KOPT-K1 (cell line): ENCODE results near the gene PROK1.
"Not testable (repeated sequence)": the region's sequence is repeated elsewhere in the genome, so short reads cannot be mapped to it uniquely, and the experiment has no call there.

Experiments used
- H3K27ac ChIP-seq: fragments of 200-600 bp; sonication (generic); 2 replicates; pipeline ENCODE4 v1.5.1; 2016; ENCODE audit warnings: antibody characterized with exemption, mild to moderate bottlenecking, low read depth, low read length; ENCODE audit not compliant: poor library complexity, severe bottlenecking
- H3K36me3 ChIP-seq: fragments of 200-600 bp; sonication (generic); 2 replicates; pipeline ENCODE4 v1.5.1; 2017; ENCODE audit warnings: antibody characterized with exemption, mild to moderate bottlenecking, low read length, moderate library complexity; ENCODE audit not compliant: insufficient read depth
- H3K9me3 ChIP-seq: fragments of 200-600 bp; sonication (generic); 2 replicates; pipeline ENCODE4 v1.5.1; 2017; ENCODE audit warnings: antibody characterized with exemption, low read length, mild to moderate bottlenecking; ENCODE audit not compliant: insufficient read depth, poor library complexity, severe bottlenecking

The PROK1 gene

GRCh38 chr1:110425612-110426152, 25.3 kb upstream of the PROK1 start:
- H3K36me3 ChIP-seq = no peaks in the 10 kb centered on the region
- H3K9me3 ChIP-seq = peaks cover 9% of the 10 kb centered on the region
- H3K27ac ChIP-seq = no peak overlapping the region

- no peaks in the 10 kb centered on the region for H3K36me3 ChIP-seq
- no peaks in the 10 kb centered on the region for H3K9me3 ChIP-seq
- no peak overlapping the region for H3K27ac ChIP-seq
These were observed 24.1 kb upstream of the PROK1 start for GRCh38 chr1:110426854-110427253.

- H3K9me3 ChIP-seq = no peaks in the 10 kb centered on the region
- no peak overlapping the region for H3K27ac ChIP-seq
- H3K36me3 ChIP-seq = no peaks in the 10 kb centered on the region
These were observed 22.0 kb upstream of the PROK1 start for GRCh38 chr1:110428946-110429345.

DNA sequence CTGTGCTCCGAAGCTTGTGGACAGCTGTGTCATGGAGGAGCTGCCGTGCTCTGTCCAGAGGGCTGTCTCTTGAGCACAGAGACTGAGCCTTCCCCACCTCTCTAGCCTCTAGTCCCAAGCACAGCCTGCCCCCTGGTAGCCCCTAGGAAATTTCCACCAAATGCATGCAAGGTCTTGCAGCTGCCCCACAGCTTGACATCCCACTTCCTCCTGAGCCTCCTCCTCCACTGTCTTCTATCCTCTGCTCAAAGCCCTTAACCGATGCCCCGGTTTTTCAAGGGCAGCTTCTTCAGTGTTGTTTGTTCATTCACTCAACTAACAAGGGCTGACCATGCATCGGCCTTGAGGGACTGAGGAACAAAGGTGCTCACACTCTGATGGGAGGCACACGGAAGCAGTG, 20.6 kb upstream of the PROK1 start:
- Histone ChIP-seq H3K27ac (no peak overlapping the region), H3K36me3 (no peaks in the 10 kb centered on the region), H3K9me3 (no peaks in the 10 kb centered on the region)

GRCh38 chr1:110430901-110431300, 20.0 kb upstream of the PROK1 start:
- Histone ChIP-seq H3K27ac (no peak overlapping the region), H3K9me3 (no peaks in the 10 kb centered on the region), H3K36me3 (no peaks in the 10 kb centered on the region)

GRCh38 chr1:110433213-110433612, 17.7 kb upstream of the PROK1 start:
- no peak overlapping the region for H3K27ac ChIP-seq
- no peaks in the 10 kb centered on the region for H3K9me3 ChIP-seq
- H3K36me3 ChIP-seq = no peaks in the 10 kb centered on the region

- H3K9me3 ChIP-seq = no peaks in the 10 kb centered on the region
- H3K27ac ChIP-seq = no peak overlapping the region
- no peaks in the 10 kb centered on the region for H3K36me3 ChIP-seq
These were observed 17.1 kb upstream of the PROK1 start for GRCh38 chr1:110433803-110434202.

DNA sequence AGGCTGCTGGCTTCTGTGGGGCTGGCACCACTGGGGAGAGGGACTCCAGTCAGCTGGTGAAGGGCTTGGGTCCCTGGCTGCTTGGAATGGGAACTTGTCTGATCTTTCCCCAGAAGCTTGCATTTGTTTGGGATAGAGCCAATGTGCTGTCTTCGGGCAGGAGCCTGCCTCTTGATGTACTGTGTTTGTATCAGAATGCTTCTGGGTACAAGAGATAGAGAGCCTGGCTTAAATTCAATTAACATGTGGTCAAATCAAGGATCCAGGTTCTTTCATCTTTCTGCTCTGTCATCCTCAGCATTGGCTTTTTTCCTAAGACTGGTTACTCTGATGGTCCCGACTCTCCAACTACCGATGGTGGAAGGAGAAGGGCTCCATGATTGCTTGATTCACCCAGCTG, 16.0 kb upstream of the PROK1 start:
- no peak overlapping the region for H3K27ac ChIP-seq
- no peaks in the 10 kb centered on the region for H3K36me3 ChIP-seq
- H3K9me3 ChIP-seq = no peaks in the 10 kb centered on the region

- Histone ChIP-seq H3K36me3 (no peaks in the 10 kb centered on the region), H3K27ac (no peak overlapping the region), H3K9me3 (no peaks in the 10 kb centered on the region)
These were observed 14.3 kb upstream of the PROK1 start for GRCh38 chr1:110436635-110437034.

- H3K9me3 ChIP-seq, H3K36me3 ChIP-seq, H3K27ac ChIP-seq: not testable (repeated sequence)
These were observed 13.2 kb upstream of the PROK1 start for GRCh38 chr1:110437645-110438299.

DNA sequence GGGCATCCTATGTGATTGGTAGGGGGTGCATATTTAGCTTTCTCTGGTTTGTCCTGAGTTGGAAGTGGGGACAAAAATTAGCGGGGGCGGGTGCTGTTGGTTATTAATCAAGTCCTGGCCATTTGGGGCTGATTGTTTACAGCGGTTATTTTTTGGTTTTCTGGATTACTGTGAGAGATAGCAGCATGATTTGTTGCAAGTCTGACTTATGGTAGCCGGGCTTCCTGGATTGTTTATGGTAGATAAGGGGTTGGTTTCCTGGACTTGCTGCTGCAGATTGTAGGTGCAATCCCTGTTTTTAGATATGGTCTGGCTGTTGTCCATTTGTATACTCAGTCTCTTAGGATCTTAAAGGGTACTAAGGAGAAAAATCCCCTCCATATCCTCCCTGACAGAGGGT, 12.1 kb upstream of the PROK1 start:
- H3K9me3 ChIP-seq = no peaks in the 10 kb centered on the region
- no peaks in the 10 kb centered on the region for H3K36me3 ChIP-seq
- no peak overlapping the region for H3K27ac ChIP-seq

DNA sequence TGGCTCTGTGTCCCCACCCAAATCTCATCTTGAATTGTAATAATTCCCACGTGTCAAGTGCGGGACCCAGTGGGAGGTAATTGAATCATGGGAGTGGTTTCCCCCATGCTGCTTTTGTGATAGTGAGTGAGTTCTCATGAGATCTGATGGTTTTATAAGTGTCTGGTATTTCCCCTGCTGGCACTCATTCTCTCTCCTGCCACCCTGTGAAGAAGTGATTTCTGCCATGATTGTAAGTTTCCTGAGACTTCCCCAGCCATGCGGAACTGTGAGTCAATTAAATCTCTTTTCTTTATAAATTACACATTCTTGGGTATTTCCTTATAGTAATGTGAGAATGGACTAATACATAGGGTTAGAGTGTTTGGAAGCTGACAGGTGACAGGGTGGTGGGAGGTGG, 11.1 kb upstream of the PROK1 start:
- H3K36me3 ChIP-seq, H3K9me3 ChIP-seq, H3K27ac ChIP-seq: not testable (repeated sequence)

DNA sequence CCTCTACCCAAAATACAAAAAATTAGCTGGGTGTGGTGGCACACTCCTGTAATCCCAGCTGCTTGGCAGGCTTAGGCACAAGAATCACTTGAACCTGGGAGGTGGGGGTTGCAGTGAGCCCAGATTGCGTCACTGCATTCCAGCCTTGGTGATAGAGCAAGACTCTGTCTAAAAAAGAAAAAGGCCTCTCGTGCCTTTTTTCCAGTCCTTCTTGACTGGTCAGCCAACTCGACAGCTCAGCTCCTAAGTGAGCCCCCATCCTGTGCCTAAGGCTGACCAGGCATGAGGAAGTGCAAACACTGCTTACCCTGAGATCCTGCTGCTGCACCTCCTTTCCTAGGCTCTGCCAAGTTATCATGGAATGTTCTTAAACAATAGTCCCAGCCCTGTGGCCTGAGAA, 10.1 kb upstream of the PROK1 start:
- no peaks in the 10 kb centered on the region for H3K36me3 ChIP-seq

DNA sequence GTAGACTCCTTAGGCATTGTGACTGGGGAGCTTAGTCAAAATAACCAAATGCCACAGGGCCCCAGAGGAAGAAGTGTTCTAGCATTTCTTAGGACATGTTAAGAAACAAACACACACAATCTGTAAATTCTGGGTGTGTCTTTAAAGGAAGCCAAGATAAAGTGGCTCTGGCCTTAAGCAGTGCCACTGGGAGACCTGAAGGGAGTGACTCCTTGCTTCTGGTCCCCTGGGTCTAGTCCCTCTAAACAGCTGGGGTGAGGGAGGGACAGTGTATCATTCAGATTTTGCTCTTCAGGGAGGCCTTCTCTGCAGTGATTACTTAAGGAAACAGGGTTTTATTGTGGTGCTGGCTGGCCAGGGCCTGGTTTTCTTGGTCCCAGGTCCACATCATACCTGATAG, 9.1 kb upstream of the PROK1 start:
- Histone ChIP-seq H3K9me3 (no peaks in the 10 kb centered on the region), H3K27ac (no peak overlapping the region), H3K36me3 (no peaks in the 10 kb centered on the region)

More for the DNA sequence above, 10.1 kb upstream of the PROK1 start:
- Histone ChIP-seq H3K27ac (no peak overlapping the region), H3K9me3 (no peaks in the 10 kb centered on the region)

DNA sequence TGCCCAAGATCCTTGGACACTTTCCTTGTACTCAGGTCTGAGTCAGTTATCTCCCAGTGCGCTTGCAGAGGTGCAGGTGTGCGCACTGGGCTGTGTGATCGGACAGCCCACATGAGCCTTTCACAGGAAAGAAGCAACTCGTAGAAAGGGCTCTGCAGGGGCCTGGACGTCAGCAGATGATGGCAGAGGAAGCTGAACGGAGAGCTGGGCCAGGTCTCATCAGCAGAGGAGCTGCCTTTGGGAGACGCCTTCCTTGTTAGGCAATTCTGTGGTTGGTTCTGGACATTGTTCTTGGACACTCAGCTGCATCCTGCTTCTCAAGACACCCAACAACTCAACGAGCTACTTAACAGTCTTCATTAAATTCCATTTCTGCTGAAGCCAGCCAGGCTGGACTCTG, 7.5 kb upstream of the PROK1 start:
- Histone ChIP-seq H3K27ac (no peak overlapping the region), H3K9me3 (no peaks in the 10 kb centered on the region), H3K36me3 (no peaks in the 10 kb centered on the region)

DNA sequence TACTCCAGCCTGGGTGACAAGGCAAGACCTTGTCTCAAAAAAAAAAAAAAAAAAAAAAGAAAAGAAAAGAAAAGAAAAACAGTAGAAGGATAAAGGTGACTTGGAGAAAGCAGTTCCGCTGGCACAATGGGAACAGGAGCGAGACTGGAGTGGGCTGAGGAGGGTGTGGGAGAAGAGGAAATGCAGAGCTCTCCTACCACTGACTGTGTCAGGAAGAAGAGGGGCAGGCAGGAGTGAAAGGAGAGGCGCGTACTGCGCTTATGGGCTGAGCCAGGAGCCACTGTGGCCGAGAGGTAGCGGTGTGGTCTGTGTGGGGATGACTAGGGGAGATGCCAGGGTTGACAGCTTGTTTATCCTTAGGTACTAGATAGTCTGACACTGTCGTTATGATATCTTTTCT, 6.4 kb upstream of the PROK1 start:
- Histone ChIP-seq H3K36me3 (no peaks in the 10 kb centered on the region), H3K27ac (no peak overlapping the region), H3K9me3 (no peaks in the 10 kb centered on the region)
